M059J (cell line): ENCODE measurements around the gene EXOC4. TPM values are rescaled to one million over a fixed set of nuclear protein-coding genes. Genes with fewer than 3 reads are reported as not detected.
A peak's percentile ranks its signal among the peaks of the same experiment; 100 is the strongest.

Experiments used
- DNase-seq: peaks from one replicate; pipeline ENCODE4 v3.0.0-alpha.2; 2012; ENCODE audit warnings: low read depth
- total RNA-seq: library from RNA; depleted of rRNA; stranded (reverse); fragments of >200 nt; shearing (Covaris generic); gene quantifications from 2 replicates; pipeline ENCODE4 v1.2.3, GENCODE V29; 2014

Gene EXOC4
- total RNA-seq, 1 experiment from 2014 or later, result 70.5 TPM

GRCh38 chr7:133705596-133705995, 452.7 kb downstream of the EXOC4 start:
- peak; percentile 90 for DNase-seq

GRCh38 chr7:133706016-133706415, 453.1 kb downstream of the EXOC4 start:
- DNase-seq, result no peak

- DNase-seq, result peak; percentile 36
These were observed 456.4 kb downstream of the EXOC4 start for GRCh38 chr7:133709036-133709880.

GRCh38 chr7:133712544-133712943, 459.7 kb downstream of the EXOC4 start:
- DNase-seq, result no peak

DNA sequence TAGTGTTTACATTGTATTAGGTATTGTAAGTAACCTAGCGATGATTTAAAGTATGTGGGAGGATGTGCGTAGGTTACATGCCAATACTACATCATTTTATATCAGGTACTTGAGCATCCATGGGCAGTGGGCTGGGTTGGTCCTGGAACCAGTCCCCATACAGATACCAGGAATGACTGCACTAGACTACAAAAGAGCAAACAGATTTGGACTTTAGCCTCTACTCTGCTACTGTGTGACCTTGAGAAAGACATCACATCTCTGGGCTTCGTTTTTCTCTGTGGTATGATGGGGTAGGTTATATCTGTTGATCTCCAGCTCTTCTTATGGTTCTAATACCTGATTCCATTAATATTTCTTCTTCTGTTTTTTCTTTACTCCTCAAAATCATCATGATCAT, 461.8 kb downstream of the EXOC4 start:
- no peak for DNase-seq

- DNase-seq, result no peak
These were observed 465.3 kb downstream of the EXOC4 start for GRCh38 chr7:133718131-133718530.

GRCh38 chr7:133723044-133723443, 470.2 kb downstream of the EXOC4 start:
- DNase-seq, result no peak

GRCh38 chr7:133724148-133724547, 471.3 kb downstream of the EXOC4 start:
- no peak for DNase-seq

GRCh38 chr7:133724694-133725093, 471.8 kb downstream of the EXOC4 start:
- DNase-seq, result no peak

- DNase-seq, result no peak
These were observed 474.8 kb downstream of the EXOC4 start for GRCh38 chr7:133727476-133728214.

DNA sequence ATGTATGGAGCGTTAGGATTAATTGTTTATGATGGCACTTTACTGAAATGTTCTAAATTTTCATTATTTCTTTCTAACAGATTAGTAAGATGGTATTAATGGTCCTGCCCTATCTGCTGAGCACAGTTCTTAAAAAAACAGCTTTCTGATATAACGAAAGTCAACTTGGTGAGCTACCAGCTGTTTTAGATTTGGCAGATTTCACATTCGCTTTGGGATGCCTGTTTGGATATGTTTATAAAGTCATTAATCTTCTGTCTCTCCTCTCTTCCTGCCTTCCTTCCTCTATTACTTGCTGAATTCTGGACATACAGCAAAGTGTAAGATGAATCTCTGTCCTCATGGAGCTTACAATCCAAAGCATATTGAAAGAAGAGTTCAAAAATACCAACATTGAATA, 477.5 kb downstream of the EXOC4 start:
- DNase-seq, result no peak

DNA sequence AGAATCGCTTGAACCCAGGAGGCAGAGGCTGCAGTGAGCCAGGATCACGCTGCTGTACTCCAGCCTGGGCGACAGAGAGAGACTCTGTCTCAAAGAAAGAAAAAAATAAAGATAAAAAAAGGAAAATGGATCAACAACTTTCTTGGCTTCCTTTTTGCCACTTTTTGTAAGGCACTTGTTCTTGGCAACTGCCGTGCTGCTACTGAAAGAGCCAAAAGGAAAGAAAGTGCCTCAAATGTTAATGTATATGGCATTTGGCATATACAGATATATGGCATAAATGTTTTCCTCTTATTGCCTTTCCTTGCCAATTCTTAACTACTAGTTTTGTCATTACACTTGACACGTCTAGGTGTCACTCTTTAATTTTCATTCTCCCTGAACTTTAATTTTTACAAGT, 480.5 kb downstream of the EXOC4 start:
- no peak for DNase-seq

- DNase-seq, result peak; percentile 55
These were observed 482.3 kb downstream of the EXOC4 start for GRCh38 chr7:133735222-133735621.

- DNase-seq, result no peak
These were observed 486.9 kb downstream of the EXOC4 start for GRCh38 chr7:133739817-133740216.

DNA sequence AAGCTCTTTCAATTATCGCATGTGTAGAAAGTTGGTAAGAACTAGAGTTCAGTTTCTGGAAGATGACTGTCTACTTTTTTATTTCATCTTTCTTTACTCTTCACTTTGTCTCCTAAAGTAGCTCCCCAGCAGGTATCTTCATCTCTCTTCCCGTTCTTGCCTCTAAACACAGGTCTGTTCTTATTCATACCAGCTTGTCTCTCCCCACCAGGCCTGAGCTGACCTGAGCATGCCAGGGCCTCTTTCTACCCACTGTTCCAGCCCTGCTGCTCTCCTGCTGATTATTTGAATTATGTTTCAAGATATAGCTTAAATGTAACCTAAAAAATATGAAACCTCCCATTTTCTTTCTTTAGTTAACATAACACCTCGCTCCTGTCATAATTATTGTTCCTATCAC, 488.2 kb downstream of the EXOC4 start:
- no peak for DNase-seq

- DNase-seq, result no peak
These were observed 488.8 kb downstream of the EXOC4 start for GRCh38 chr7:133741703-133742102.

GRCh38 chr7:133742709-133743538, 490.0 kb downstream of the EXOC4 start:
- peak; percentile 25 for DNase-seq

GRCh38 chr7:133744451-133744850, 491.6 kb downstream of the EXOC4 start:
- no peak for DNase-seq

DNA sequence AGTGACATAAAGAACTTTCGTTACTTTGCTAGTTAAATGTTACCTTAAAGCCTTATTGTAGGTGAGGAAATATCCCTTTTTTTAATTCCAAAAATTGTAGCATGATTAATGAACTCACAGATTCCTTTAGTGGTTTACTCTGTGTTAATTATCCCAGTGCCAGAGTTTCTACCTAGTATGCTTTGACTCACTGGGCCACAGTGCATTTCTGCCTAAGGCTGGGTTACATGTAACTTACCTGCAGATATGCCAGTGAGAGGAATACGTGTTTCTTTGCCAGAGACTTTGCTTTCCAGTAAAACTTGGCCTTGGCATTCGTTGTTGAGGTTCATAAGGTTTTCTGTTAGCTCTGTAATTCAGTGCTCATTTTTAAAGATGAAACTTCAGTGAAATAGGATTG, 493.4 kb downstream of the EXOC4 start:
- DNase-seq, result no peak

- DNase-seq, result no peak
These were observed 494.0 kb downstream of the EXOC4 start for GRCh38 chr7:133746847-133747246.

DNA sequence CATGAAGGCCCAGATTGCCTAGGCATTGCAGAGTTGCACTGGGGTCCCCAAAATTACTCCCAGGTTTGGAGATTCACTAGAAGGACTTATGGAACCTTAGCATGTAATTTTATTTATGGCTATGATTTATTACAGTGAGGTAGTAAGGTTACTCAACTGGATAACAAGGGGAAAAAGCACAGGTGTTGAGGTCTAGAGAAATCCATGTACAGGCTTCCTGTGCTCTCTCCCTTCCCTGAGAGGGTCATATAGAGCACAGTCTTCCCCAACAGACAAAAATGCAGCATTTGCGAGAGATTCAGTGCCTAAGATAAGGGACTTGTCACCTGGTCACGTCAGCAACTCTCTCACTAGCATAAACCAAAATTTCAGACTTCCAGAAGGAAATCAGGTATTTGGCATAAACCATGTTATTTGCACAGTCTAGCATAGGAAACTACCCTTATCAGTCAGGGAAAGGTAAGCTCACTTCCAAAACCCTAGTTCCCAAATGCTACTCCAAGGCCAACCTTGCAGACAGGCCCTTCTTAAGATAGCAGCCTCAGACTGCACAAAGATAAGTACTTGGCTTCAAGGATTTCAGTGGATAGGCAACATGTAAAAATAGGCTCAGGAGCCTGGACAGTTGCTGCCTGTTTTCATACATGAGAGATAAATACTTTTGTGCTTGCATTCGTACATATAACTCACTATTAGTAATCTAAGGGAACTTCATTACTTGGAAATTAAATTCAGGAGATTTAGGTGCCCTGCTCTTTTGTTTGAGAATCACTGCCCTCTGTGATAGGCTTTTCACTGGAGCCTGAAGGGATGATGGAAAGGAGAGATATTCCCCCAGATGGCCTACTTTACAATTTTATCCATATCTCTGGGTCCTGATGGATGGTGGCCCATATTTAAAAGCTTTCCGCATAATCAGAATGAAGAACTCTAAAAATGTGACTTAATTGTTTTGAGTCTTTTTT, 495.8 kb downstream of the EXOC4 start:
- DNase-seq, result no peak
